DOHH2 (cell line): ENCODE data around the gene PRR18.
A peak's percentile ranks its signal among the peaks of the same experiment; 100 is the strongest.

Experiments used
- H3F3A ChIP-seq: fragments of 200-600 bp; sonication (generic), shearing (Covaris generic); 2 replicates; pipeline ENCODE4 v1.6.0; 2016; ENCODE audit warnings: antibody characterized with exemption, mild to moderate bottlenecking; ENCODE audit not compliant: control insufficient read depth, insufficient read depth
- H3K27ac ChIP-seq: fragments of 200-600 bp; sonication (generic); 2 replicates; pipeline ENCODE4 v1.5.1; 2014; ENCODE audit warnings: low read depth, mild to moderate bottlenecking, low read length, moderate library complexity
- H3K27me3 ChIP-seq: fragments of 200-600 bp; sonication (generic); 2 replicates; pipeline ENCODE4 v1.6.1; 2014; ENCODE audit warnings: mild to moderate bottlenecking, low read length, mixed read lengths; ENCODE audit not compliant: control insufficient read depth
- H3K36me3 ChIP-seq: fragments of 200-600 bp; sonication (generic); 2 replicates; pipeline ENCODE4 v1.6.1; 2014; ENCODE audit warnings: mild to moderate bottlenecking, low read length, moderate library complexity, mixed read lengths; ENCODE audit not compliant: control insufficient read depth
- H3K4me1 ChIP-seq: fragments of 200-600 bp; sonication (generic); 2 replicates; pipeline ENCODE4 v1.6.1; 2014; ENCODE audit warnings: mild to moderate bottlenecking, low read length, mixed read lengths; ENCODE audit not compliant: control insufficient read depth
- H3K4me2 ChIP-seq: fragments of 200-600 bp; sonication (generic); 2 replicates; pipeline ENCODE4 v1.6.0; 2014; ENCODE audit warnings: mild to moderate bottlenecking, low read length, moderate library complexity
- H3K4me3 ChIP-seq: fragments of 200-600 bp; sonication (generic); 2 replicates; pipeline ENCODE4 v1.5.1; 2014; ENCODE audit warnings: mild to moderate bottlenecking, low read length, mixed read lengths
- H3K79me2 ChIP-seq: fragments of 200-600 bp; sonication (generic); 2 replicates; pipeline ENCODE4 v1.6.1; 2014; ENCODE audit warnings: mild to moderate bottlenecking, low read length, mixed read lengths; ENCODE audit not compliant: control insufficient read depth
- H3K9me2 ChIP-seq: fragments of 200-600 bp; sonication (generic); replicated peaks from 2 replicates; pipeline ENCODE4 v1.6.1; 2014; ENCODE audit warnings: mild to moderate bottlenecking, low read length, mixed read lengths; ENCODE audit not compliant: control insufficient read depth
- H3K9me3 ChIP-seq: fragments of 200-600 bp; sonication (generic); 2 replicates; pipeline ENCODE4 v1.6.1; 2014; ENCODE audit warnings: antibody characterized with exemption, low read length, mixed read lengths; ENCODE audit not compliant: control insufficient read depth, insufficient read depth
- H4K20me1 ChIP-seq: fragments of 200-600 bp; sonication (generic); 2 replicates; pipeline ENCODE4 v1.6.0; 2014; ENCODE audit warnings: low read depth, mild to moderate bottlenecking, antibody characterized with exemption, low read length, moderate library complexity; ENCODE audit not compliant: control insufficient read depth, insufficient read depth
- EZH2phosphoT487 ChIP-seq: fragments of 200-600 bp; sonication (generic); IDR thresholded peaks from 2 replicates; pipeline ENCODE4 v1.6.1; 2017; ENCODE audit warnings: borderline replicate concordance, mild to moderate bottlenecking, antibody characterized with exemption, low read length, moderate library complexity, mixed read lengths
- TF ChIP-seq, protein P1 (sequence below): fragments of 200-600 bp; sonication (generic); IDR thresholded peaks from one replicate; pipeline ENCODE4 v1.5.1; 2014; ENCODE audit warnings: antibody characterized with exemption, mild to moderate bottlenecking, low read depth, low read length; ENCODE audit not compliant: poor library complexity, severe bottlenecking

PRR18 gene

GRCh38 chr6:166275714-166276166 is 32.5 kb downstream of the PRR18 start:
- Histone ChIP-seq H3F3A (0 out of 2 replicates have a peak, but pooled peaks cover 5% of the 10 kb centered on the region), H3K27me3 (no peaks in the 10 kb centered on the region), H3K4me1 (peaks cover 13% of the 10 kb centered on the region), H3K36me3 (no peaks in the 10 kb centered on the region), H3K4me3 (peak overlapping the region; percentile 40), H3K27ac (no peak overlapping the region), H3K4me2 (peak overlapping the region; percentile 56), H4K20me1 (no peaks in the 10 kb centered on the region), H3K9me2 (no peaks in the 10 kb centered on the region), H3K9me3 (no peaks in the 10 kb centered on the region), H3K79me2 (no peaks in the 10 kb centered on the region)
- TF ChIP-seq, protein P1, sequence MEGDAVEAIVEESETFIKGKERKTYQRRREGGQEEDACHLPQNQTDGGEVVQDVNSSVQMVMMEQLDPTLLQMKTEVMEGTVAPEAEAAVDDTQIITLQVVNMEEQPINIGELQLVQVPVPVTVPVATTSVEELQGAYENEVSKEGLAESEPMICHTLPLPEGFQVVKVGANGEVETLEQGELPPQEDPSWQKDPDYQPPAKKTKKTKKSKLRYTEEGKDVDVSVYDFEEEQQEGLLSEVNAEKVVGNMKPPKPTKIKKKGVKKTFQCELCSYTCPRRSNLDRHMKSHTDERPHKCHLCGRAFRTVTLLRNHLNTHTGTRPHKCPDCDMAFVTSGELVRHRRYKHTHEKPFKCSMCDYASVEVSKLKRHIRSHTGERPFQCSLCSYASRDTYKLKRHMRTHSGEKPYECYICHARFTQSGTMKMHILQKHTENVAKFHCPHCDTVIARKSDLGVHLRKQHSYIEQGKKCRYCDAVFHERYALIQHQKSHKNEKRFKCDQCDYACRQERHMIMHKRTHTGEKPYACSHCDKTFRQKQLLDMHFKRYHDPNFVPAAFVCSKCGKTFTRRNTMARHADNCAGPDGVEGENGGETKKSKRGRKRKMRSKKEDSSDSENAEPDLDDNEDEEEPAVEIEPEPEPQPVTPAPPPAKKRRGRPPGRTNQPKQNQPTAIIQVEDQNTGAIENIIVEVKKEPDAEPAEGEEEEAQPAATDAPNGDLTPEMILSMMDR, result peak; percentile 98
- TF ChIP-seq EZH2phosphoT487, result no peak

DNA sequence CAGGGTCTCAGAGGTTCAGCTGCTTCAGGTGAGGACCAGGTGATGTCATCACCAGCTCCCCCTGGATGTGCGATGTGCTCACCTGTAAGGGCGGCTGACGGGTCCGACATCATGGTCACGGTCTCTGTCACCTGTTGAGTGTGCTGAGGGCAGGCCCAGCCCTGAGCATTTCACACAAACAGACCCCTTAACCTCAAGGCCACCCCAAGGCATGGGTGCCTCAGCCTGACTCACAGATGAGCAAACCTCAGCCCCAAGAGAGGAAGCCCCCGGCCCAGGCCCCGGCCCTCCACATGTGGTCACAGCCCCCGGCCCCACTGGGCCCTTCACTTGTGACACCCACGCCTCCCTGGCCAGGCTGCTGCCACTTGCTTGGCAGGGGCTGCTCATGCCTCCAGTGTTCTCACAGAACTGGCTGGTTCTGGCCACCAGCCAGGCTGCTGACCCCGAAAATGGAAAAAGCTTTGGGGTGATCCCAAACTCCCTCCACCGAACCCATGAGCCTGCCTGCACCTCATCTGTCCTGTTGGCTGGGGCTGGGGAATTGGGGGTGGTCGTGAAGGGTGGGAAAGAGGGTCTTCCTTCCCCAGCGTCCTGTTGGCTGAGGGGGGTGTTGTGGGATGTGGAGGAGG is 33.3 kb downstream of the PRR18 start:
- Histone ChIP-seq H3K4me2 (no peak overlapping the region), H4K20me1 (no peaks in the 10 kb centered on the region), H3K27ac (no peak overlapping the region), H3K36me3 (no peaks in the 10 kb centered on the region), H3K27me3 (no peaks in the 10 kb centered on the region), H3K9me3 (no peaks in the 10 kb centered on the region), H3F3A (0 out of 2 replicates have a peak, but pooled peaks cover 5% of the 10 kb centered on the region), H3K4me3 (no peak overlapping the region), H3K9me2 (no peaks in the 10 kb centered on the region), H3K4me1 (peaks cover 13% of the 10 kb centered on the region), H3K79me2 (no peaks in the 10 kb centered on the region)
- TF ChIP-seq EZH2phosphoT487, result no peak
- TF ChIP-seq, protein P1, result no peak

DNA sequence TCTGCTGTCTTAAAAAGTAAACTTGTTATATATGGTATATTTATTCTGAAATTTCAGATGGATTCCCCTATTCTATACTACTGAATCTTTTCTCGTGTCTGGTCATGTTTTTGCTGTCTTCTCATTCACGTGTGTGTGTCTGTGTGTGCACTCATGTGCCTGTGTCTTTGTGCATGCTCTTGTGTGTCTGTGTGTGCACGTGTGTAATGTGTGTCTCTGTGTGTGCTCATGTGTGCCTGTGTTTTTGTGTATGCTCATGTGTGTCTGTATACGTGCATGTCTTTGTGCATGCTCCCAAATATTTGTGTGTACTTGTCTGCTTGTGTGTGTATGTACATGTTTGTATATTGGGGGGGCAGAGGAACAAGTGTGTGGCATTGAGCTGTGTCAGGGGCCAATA is 34.0 kb downstream of the PRR18 start:
- TF ChIP-seq, protein P1, result no peak
- no peak for TF ChIP-seq EZH2phosphoT487
- Histone ChIP-seq H3K4me1 (peaks cover 13% of the 10 kb centered on the region), H3K27me3 (no peaks in the 10 kb centered on the region), H4K20me1 (no peaks in the 10 kb centered on the region), H3K9me2 (no peaks in the 10 kb centered on the region), H3K27ac (no peak overlapping the region), H3F3A (0 out of 2 replicates have a peak, but pooled peaks cover 5% of the 10 kb centered on the region), H3K4me3 (no peak overlapping the region), H3K4me2 (no peak overlapping the region), H3K9me3 (no peaks in the 10 kb centered on the region), H3K79me2 (no peaks in the 10 kb centered on the region), H3K36me3 (no peaks in the 10 kb centered on the region)
